AG09319 (cell line): Measurements from ENCODE around the gene PAMR1.
"Not testable (repeated sequence)": the region's sequence is repeated elsewhere in the genome, so short reads cannot be mapped to it uniquely, and the experiment has no call there.

ENCODE experiments used
- DNase-seq: peaks from one replicate; pipeline ENCODE4 v3.0.0-alpha.2; 2010; ENCODE audit warnings: low read depth; ENCODE audit errors: extremely low read depth
- CTCF ChIP-seq: IDR thresholded peaks from 2 replicates; pipeline ENCODE4 v1.5.1; 2011; ENCODE audit warnings: low read depth, mild to moderate bottlenecking, inconsistent platforms, low read length, moderate library complexity

The PAMR1 gene

GRCh38 chr11:35526370-35526792, 965 bp upstream of the PAMR1 start:
- no peak for TF ChIP-seq CTCF
- no peak for DNase-seq

- DNase-seq: no peak
- no peak for TF ChIP-seq CTCF
Measured at GRCh38 chr11:35524780-35525179, 636 bp downstream of the PAMR1 start.

GRCh38 chr11:35523861-35524260, 1.6 kb downstream of the PAMR1 start:
- TF ChIP-seq CTCF: no peak
- no peak for DNase-seq

GRCh38 chr11:35523331-35523768, 2.1 kb downstream of the PAMR1 start:
- peak; percentile 71 for DNase-seq
- no peak for TF ChIP-seq CTCF

GRCh38 chr11:35522091-35522490, 3.3 kb downstream of the PAMR1 start:
- not testable (repeated sequence) for DNase-seq

GRCh38 chr11:35520376-35520775, 5.0 kb downstream of the PAMR1 start:
- DNase-seq: no peak
- no peak for TF ChIP-seq CTCF

GRCh38 chr11:35518766-35519165, 6.7 kb downstream of the PAMR1 start:
- no peak for TF ChIP-seq CTCF
- no peak for DNase-seq

GRCh38 chr11:35517481-35517880, 7.9 kb downstream of the PAMR1 start:
- no peak for DNase-seq
- TF ChIP-seq CTCF: no peak
